Ishikawa (cell line): ENCODE measurements around the gene RFTN1.

Source experiments
- CEBPB ChIP-seq: IDR thresholded peaks from 2 replicates; pipeline ENCODE4 v1.6.1; 2012
- CREB1 ChIP-seq: IDR thresholded peaks from 2 replicates; pipeline ENCODE4 v1.6.1; 2012; ENCODE audit warnings: low read depth
- EP300 ChIP-seq: IDR thresholded peaks from 2 replicates; pipeline ENCODE4 v1.6.1; 2012; ENCODE audit warnings: borderline replicate concordance
- RAD21 ChIP-seq: IDR thresholded peaks from 2 replicates; pipeline ENCODE4 v1.6.1; 2012; ENCODE audit warnings: low read depth
- TAF1 ChIP-seq: IDR thresholded peaks from 2 replicates; pipeline ENCODE4 v1.6.1; 2012; ENCODE audit warnings: low read depth, mild to moderate bottlenecking
- TCF12 ChIP-seq: IDR thresholded peaks from 2 replicates; pipeline ENCODE4 v1.6.1; 2012; ENCODE audit warnings: low read depth
- TEAD4 ChIP-seq: IDR thresholded peaks from 2 replicates; pipeline ENCODE4 v1.6.1; 2012
- YY1 ChIP-seq: IDR thresholded peaks from 2 replicates; pipeline ENCODE4 v1.6.1; 2012; ENCODE audit warnings: low read depth
- TF ChIP-seq, protein P1 (sequence below): IDR thresholded peaks from 2 replicates; pipeline ENCODE4 v1.6.1; 2012
- TF ChIP-seq, protein P2 (sequence below): IDR thresholded peaks from 2 replicates; pipeline ENCODE4 v1.6.1; 2012; ENCODE audit warnings: low read depth, mild to moderate bottlenecking

DNA sequence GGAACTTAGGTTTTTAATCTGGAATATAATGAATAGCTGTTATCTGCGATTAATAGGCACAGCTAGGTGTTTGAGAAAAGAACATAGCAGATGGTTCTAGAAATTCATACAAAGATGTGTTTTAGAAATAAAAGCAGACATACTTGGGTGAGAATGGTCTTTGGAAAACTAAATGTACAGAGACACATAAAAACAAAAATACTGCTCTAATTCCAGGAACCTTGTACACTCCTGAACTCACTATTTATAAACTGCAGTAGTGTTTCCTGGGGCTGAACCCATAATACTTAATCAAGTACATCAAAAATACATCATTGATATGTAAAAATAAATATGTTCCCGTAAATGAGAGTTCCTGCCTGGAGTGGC lies 143.0 kb downstream of the RFTN1 start:
- no peak for TF ChIP-seq CEBPB
- TF ChIP-seq EP300, result no peak
- TF ChIP-seq, protein P1, sequence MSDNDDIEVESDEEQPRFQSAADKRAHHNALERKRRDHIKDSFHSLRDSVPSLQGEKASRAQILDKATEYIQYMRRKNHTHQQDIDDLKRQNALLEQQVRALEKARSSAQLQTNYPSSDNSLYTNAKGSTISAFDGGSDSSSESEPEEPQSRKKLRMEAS, result no peak
- TF ChIP-seq RAD21, result no peak
- TF ChIP-seq YY1, result no peak
- TF ChIP-seq, protein P2, sequence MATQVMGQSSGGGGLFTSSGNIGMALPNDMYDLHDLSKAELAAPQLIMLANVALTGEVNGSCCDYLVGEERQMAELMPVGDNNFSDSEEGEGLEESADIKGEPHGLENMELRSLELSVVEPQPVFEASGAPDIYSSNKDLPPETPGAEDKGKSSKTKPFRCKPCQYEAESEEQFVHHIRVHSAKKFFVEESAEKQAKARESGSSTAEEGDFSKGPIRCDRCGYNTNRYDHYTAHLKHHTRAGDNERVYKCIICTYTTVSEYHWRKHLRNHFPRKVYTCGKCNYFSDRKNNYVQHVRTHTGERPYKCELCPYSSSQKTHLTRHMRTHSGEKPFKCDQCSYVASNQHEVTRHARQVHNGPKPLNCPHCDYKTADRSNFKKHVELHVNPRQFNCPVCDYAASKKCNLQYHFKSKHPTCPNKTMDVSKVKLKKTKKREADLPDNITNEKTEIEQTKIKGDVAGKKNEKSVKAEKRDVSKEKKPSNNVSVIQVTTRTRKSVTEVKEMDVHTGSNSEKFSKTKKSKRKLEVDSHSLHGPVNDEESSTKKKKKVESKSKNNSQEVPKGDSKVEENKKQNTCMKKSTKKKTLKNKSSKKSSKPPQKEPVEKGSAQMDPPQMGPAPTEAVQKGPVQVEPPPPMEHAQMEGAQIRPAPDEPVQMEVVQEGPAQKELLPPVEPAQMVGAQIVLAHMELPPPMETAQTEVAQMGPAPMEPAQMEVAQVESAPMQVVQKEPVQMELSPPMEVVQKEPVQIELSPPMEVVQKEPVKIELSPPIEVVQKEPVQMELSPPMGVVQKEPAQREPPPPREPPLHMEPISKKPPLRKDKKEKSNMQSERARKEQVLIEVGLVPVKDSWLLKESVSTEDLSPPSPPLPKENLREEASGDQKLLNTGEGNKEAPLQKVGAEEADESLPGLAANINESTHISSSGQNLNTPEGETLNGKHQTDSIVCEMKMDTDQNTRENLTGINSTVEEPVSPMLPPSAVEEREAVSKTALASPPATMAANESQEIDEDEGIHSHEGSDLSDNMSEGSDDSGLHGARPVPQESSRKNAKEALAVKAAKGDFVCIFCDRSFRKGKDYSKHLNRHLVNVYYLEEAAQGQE, result no peak
- no peak for TF ChIP-seq TAF1
- no peak for TF ChIP-seq CREB1
- no peak for TF ChIP-seq TEAD4
- TF ChIP-seq TCF12, result no peak
